ENCODE results near the gene CCDC6. TPM values are rescaled to one million over a fixed set of nuclear protein-coding genes. Genes with fewer than 3 reads are reported as not detected.
A peak's percentile ranks its signal among the peaks of the same experiment; 100 is the strongest.

The CCDC6 gene
- polyA plus RNA-seq, 6 donors from 2014 or later = 7.8 to 20.9 (median 11.7) TPM

- peaks cover 60 to 78% (median 77%) of the 10 kb centered on the region in 3 donors for H3K4me1 Mint-ChIP-seq
- ATAC-seq (ENCODE audit: low read depth in 2 of 2) (no peak), DNase-seq (no peak)
- H3K4me3 Mint-ChIP-seq = peak overlapping the region in 3 of 8 donors; percentile 3 to 72 (median 33)
- no peaks in the 10 kb centered on the region for H3K27me3 Mint-ChIP-seq
- H3K36me3 Mint-ChIP-seq = peaks cover 9 to 21% of the 10 kb centered on the region in 2 donors
- peak overlapping the region in 3 of 6 donors; percentile 8 to 69 (median 65) for H3K27ac Mint-ChIP-seq
- H3K9me3 Mint-ChIP-seq = peaks cover 0 to 5% (median 2%) of the 10 kb centered on the region in 7 donors
These were observed 51.8 kb downstream of the CCDC6 start for GRCh38 chr10:59854571-59854970.

- Mint-ChIP-seq H3K27me3 (no peaks in the 10 kb centered on the region), H3K36me3 (peaks cover 9 to 21% of the 10 kb centered on the region in 2 donors), H3K9me3 (peaks cover 0 to 5% (median 2%) of the 10 kb centered on the region in 7 donors), H3K4me3 (peak overlapping the region; percentile 44 to 86 (median 82)), H3K27ac (peak overlapping the region; percentile 3 to 96 (median 78)), H3K4me1 (peaks cover 49 to 62% (median 62%) of the 10 kb centered on the region in 3 donors)
- ATAC-seq (ENCODE audit: low read depth in 2 of 2) = no peak
- DNase-seq = no peak
These were observed 53.7 kb downstream of the CCDC6 start for GRCh38 chr10:59852670-59853069.

GRCh38 chr10:59851864-59852263 is 54.5 kb downstream of the CCDC6 start:
- Mint-ChIP-seq H3K4me3 (peak overlapping the region; percentile 44 to 86 (median 82)), H3K27me3 (no peaks in the 10 kb centered on the region), H3K27ac (peak overlapping the region in 4 of 6 donors; percentile 69 to 96 (median 90)), H3K36me3 (peaks cover 9 to 23% of the 10 kb centered on the region in 2 donors), H3K4me1 (peaks cover 44 to 57% (median 54%) of the 10 kb centered on the region in 3 donors), H3K9me3 (peaks cover 0 to 5% (median 2%) of the 10 kb centered on the region in 7 donors)
- DNase-seq (no peak), ATAC-seq (ENCODE audit: low read depth in 2 of 2) (no peak)

GRCh38 chr10:59847888-59848287 is 58.5 kb downstream of the CCDC6 start:
- Mint-ChIP-seq H3K9me3 (no peaks in the 10 kb centered on the region), H3K27ac (peak overlapping the region in 2 of 6 donors; percentile 33 to 39), H3K27me3 (no peaks in the 10 kb centered on the region), H3K4me1 (peaks cover 18 to 40% (median 29%) of the 10 kb centered on the region in 3 donors), H3K4me3 (no peak overlapping the region), H3K36me3 (peaks cover 0 to 24% of the 10 kb centered on the region in 2 donors)
- ATAC-seq (ENCODE audit: low read depth in 2 of 2) (no peak), DNase-seq (no peak)

- no peaks in the 10 kb centered on the region for H3K27me3 Mint-ChIP-seq
- H3K4me1 Mint-ChIP-seq = peaks cover 14 to 34% (median 25%) of the 10 kb centered on the region in 3 donors
- H3K36me3 Mint-ChIP-seq = peaks cover 3 to 19% of the 10 kb centered on the region in 2 donors
- no peak for ATAC-seq (ENCODE audit: low read depth in 2 of 2)
- no peaks in the 10 kb centered on the region for H3K9me3 Mint-ChIP-seq
- no peak for DNase-seq
- H3K27ac Mint-ChIP-seq = peak overlapping the region in 2 of 6 donors; percentile 4 to 7
- peak overlapping the region in 1 of 8 donors; percentile 58 for H3K4me3 Mint-ChIP-seq
These were observed 59.0 kb downstream of the CCDC6 start for GRCh38 chr10:59847326-59847725.

GRCh38 chr10:59844436-59844835 is 61.9 kb downstream of the CCDC6 start:
- peaks cover 12 to 16% of the 10 kb centered on the region in 2 donors for H3K36me3 Mint-ChIP-seq
- ATAC-seq (ENCODE audit: low read depth in 2 of 2) = no peak

GRCh38 chr10:59843748-59844147 is 62.6 kb downstream of the CCDC6 start:
- Mint-ChIP-seq H3K4me3 (no peak overlapping the region), H3K4me1 (peaks cover 22 to 44% (median 31%) of the 10 kb centered on the region in 3 donors), H3K9me3 (peaks cover 0 to 4% (median 0%) of the 10 kb centered on the region in 7 donors), H3K27me3 (no peaks in the 10 kb centered on the region), H3K36me3 (peaks cover 12 to 16% of the 10 kb centered on the region in 2 donors), H3K27ac (no peak overlapping the region)
- no peak for ATAC-seq (ENCODE audit: low read depth in 2 of 2)
- no peak for DNase-seq

More at GRCh38 chr10:59844436-59844835, 61.9 kb downstream of the CCDC6 start:
- peak overlapping the region in 1 of 6 donors; percentile 30 for H3K27ac Mint-ChIP-seq
- no peak overlapping the region for H3K4me3 Mint-ChIP-seq
- H3K27me3 Mint-ChIP-seq = no peaks in the 10 kb centered on the region
- DNase-seq = no peak
- peaks cover 15 to 37% (median 26%) of the 10 kb centered on the region in 3 donors for H3K4me1 Mint-ChIP-seq
- peaks cover 0 to 4% (median 0%) of the 10 kb centered on the region in 7 donors for H3K9me3 Mint-ChIP-seq

- Mint-ChIP-seq H3K27ac (peak overlapping the region; percentile 7 to 80 (median 26)), H3K27me3 (no peaks in the 10 kb centered on the region), H3K4me1 (peaks cover 44 to 61% (median 52%) of the 10 kb centered on the region in 3 donors), H3K36me3 (peaks cover 8 to 16% of the 10 kb centered on the region in 2 donors), H3K9me3 (peaks cover 0 to 4% (median 0%) of the 10 kb centered on the region in 7 donors), H3K4me3 (no peak overlapping the region)
- DNase-seq = no peak
- ATAC-seq (ENCODE audit: low read depth in 2 of 2) = no peak
These were observed 66.8 kb downstream of the CCDC6 start for GRCh38 chr10:59839576-59839975.

GRCh38 chr10:59838085-59838789 is 68.1 kb downstream of the CCDC6 start:
- H3K4me1 Mint-ChIP-seq = peaks cover 51 to 73% (median 61%) of the 10 kb centered on the region in 3 donors
- no peak for ATAC-seq (ENCODE audit: low read depth in 2 of 2)
- H3K9me3 Mint-ChIP-seq = peaks cover 0 to 4% (median 0%) of the 10 kb centered on the region in 7 donors
- H3K4me3 Mint-ChIP-seq = peak overlapping the region in 3 of 8 donors; percentile 16 to 41 (median 17)
- peak overlapping the region; percentile 10 to 88 (median 68) for H3K27ac Mint-ChIP-seq
- H3K36me3 Mint-ChIP-seq = peaks cover 8 to 16% of the 10 kb centered on the region in 2 donors
- DNase-seq = no peak
- H3K27me3 Mint-ChIP-seq = no peaks in the 10 kb centered on the region

- no peaks in the 10 kb centered on the region for H3K9me3 Mint-ChIP-seq
- peaks cover 0 to 8% of the 10 kb centered on the region in 2 donors for H3K36me3 Mint-ChIP-seq
- peak; percentile 11 for DNase-seq
- H3K4me3 Mint-ChIP-seq = peak overlapping the region; percentile 49 to 88 (median 84)
- no peaks in the 10 kb centered on the region for H3K27me3 Mint-ChIP-seq
- H3K4me1 Mint-ChIP-seq = peaks cover 47 to 69% (median 59%) of the 10 kb centered on the region in 3 donors
- peak; percentile 46 for ATAC-seq (ENCODE audit: low read depth in 2 of 2)
- H3K27ac Mint-ChIP-seq = peak overlapping the region; percentile 39 to 92 (median 72)
These were observed 72.5 kb downstream of the CCDC6 start for GRCh38 chr10:59833810-59834209.

GRCh38 chr10:59832506-59832905 is 73.8 kb downstream of the CCDC6 start:
- Mint-ChIP-seq H3K4me3 (peak overlapping the region in 1 of 8 donors; percentile 30), H3K36me3 (peaks cover 0 to 8% of the 10 kb centered on the region in 2 donors), H3K27me3 (no peaks in the 10 kb centered on the region), H3K4me1 (peaks cover 35 to 56% (median 50%) of the 10 kb centered on the region in 3 donors), H3K27ac (peak overlapping the region in 4 of 6 donors; percentile 31 to 69 (median 54)), H3K9me3 (no peaks in the 10 kb centered on the region)
- no peak for ATAC-seq (ENCODE audit: low read depth in 2 of 2)
- no peak for DNase-seq

GRCh38 chr10:59831658-59832503 is 74.5 kb downstream of the CCDC6 start:
- Mint-ChIP-seq H3K36me3 (peaks cover 0 to 8% of the 10 kb centered on the region in 2 donors), H3K4me1 (peaks cover 37 to 56% (median 51%) of the 10 kb centered on the region in 3 donors), H3K9me3 (no peaks in the 10 kb centered on the region), H3K27ac (peak overlapping the region in 4 of 6 donors; percentile 31 to 69 (median 54)), H3K27me3 (no peaks in the 10 kb centered on the region), H3K4me3 (peak overlapping the region in 1 of 8 donors; percentile 30)
- ATAC-seq (ENCODE audit: low read depth in 2 of 2) = no peak
- no peak for DNase-seq
